Subcutaneous adipose tissue (tissue), 4 donors: ENCODE data around the gene ARSK. TPM values are rescaled to one million over a fixed set of nuclear protein-coding genes. Genes with fewer than 3 reads are reported as not detected.

Source experiments
- total RNA-seq, 4 donors: library from RNA; depleted of rRNA; stranded (reverse); fragments of >200 nt; gene quantifications; one replicate each; pipeline ENCODE4 v1.1.0, GENCODE V29; 2016
- TF ChIP-seq, protein P1 (sequence below): fragments of 450-650 bp; IDR thresholded peaks from one replicate; pipeline ENCODE4 v1.5.1; 2016; ENCODE audit warnings: low read depth, mild to moderate bottlenecking, control low read depth, antibody characterized with exemption, moderate library complexity

ARSK gene
- total RNA-seq, 4 donors from 2014 or later = 4.9 to 12.9 (median 7.7) TPM

- TF ChIP-seq, protein P1, sequence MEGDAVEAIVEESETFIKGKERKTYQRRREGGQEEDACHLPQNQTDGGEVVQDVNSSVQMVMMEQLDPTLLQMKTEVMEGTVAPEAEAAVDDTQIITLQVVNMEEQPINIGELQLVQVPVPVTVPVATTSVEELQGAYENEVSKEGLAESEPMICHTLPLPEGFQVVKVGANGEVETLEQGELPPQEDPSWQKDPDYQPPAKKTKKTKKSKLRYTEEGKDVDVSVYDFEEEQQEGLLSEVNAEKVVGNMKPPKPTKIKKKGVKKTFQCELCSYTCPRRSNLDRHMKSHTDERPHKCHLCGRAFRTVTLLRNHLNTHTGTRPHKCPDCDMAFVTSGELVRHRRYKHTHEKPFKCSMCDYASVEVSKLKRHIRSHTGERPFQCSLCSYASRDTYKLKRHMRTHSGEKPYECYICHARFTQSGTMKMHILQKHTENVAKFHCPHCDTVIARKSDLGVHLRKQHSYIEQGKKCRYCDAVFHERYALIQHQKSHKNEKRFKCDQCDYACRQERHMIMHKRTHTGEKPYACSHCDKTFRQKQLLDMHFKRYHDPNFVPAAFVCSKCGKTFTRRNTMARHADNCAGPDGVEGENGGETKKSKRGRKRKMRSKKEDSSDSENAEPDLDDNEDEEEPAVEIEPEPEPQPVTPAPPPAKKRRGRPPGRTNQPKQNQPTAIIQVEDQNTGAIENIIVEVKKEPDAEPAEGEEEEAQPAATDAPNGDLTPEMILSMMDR = no peak
Observed at GRCh38 chr5:95627971-95628810, 73.3 kb downstream of the ARSK start.

DNA sequence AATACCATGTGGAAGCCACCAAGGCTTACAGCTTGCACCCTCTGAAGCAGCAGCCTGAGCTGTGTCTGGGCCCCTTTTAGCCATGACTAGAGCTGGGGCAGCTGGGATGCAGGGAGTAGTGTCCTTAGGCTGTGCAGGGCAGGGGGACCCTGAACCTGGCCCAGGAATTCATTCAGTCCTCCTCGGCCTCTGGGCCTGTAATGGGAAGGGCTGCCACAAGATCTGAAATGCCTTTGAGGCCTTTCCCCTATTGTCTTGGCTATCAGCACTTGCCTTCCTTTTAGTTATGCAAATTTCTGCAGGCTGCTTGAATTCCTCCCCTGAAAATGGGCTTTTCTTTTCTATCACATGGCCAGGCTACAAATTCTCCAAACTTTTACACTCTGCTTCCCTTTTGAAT, 74.0 kb downstream of the ARSK start:
- TF ChIP-seq, protein P1 = no peak

GRCh38 chr5:95630394-95630917, 75.6 kb downstream of the ARSK start:
- TF ChIP-seq, protein P1 = no peak

GRCh38 chr5:95631255-95631958, 76.5 kb downstream of the ARSK start:
- TF ChIP-seq, protein P1 = no peak

- TF ChIP-seq, protein P1 = no peak
Observed at GRCh38 chr5:95631991-95632675, 77.2 kb downstream of the ARSK start.

GRCh38 chr5:95633671-95634070, 78.8 kb downstream of the ARSK start:
- TF ChIP-seq, protein P1 = no peak
